Measurements from ENCODE around the gene LCE5A.
A peak's percentile ranks its signal among the peaks of the same experiment; 100 is the strongest.

Gene LCE5A

GRCh38 chr1:152525080-152525641 lies 14.6 kb downstream of the LCE5A start:
- DNase-seq (ENCODE audit: low spot score): no peak
- in situ Hi-C loops (cut with MboI; ENCODE audit: low pct_unique_long_range_greater_than_20kb, low sequenced_read_pairs, unreplicated experiment): no loop called here
- TF ChIP-seq, protein P1, sequence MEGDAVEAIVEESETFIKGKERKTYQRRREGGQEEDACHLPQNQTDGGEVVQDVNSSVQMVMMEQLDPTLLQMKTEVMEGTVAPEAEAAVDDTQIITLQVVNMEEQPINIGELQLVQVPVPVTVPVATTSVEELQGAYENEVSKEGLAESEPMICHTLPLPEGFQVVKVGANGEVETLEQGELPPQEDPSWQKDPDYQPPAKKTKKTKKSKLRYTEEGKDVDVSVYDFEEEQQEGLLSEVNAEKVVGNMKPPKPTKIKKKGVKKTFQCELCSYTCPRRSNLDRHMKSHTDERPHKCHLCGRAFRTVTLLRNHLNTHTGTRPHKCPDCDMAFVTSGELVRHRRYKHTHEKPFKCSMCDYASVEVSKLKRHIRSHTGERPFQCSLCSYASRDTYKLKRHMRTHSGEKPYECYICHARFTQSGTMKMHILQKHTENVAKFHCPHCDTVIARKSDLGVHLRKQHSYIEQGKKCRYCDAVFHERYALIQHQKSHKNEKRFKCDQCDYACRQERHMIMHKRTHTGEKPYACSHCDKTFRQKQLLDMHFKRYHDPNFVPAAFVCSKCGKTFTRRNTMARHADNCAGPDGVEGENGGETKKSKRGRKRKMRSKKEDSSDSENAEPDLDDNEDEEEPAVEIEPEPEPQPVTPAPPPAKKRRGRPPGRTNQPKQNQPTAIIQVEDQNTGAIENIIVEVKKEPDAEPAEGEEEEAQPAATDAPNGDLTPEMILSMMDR (IDR thresholded peaks at IDR 0.05; ENCODE audit: extremely low read depth, insufficient read depth, missing control alignments): no peak

DNA sequence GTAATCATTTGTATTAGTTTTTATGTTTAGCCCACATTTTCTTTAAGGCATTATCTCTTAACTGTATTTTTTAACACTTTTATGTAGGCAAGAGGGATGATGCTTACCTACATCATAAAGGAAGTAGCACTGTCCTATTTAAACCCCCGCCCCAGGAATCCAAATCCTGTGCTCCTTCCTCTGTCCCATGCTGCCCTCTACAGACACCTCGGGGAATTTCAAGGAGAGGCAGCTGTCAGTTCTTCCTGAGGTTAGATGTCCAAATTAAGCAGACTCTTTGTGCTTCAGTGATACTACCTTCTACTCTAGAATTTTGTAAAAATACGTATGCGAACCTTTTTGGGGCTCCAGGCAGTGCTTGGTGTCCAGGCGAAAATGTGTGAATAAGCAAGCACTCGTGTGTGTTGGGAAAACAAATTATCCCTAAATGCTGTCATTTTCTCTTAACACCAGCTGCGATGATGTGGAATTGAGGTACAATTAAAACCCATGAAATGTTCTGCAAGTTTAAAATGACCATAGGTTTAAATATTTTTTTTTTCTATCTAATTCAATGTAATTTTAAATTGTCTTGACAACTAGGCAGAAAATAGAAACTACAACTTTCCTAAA lies 22.8 kb downstream of the LCE5A start:
- no peak for DNase-seq (ENCODE audit: low spot score)
- in situ Hi-C loops (cut with MboI; ENCODE audit: low pct_unique_long_range_greater_than_20kb, low sequenced_read_pairs, unreplicated experiment): no loop called here
- TF ChIP-seq, protein P1 (IDR thresholded peaks at IDR 0.05; ENCODE audit: extremely low read depth, insufficient read depth, missing control alignments): peak; percentile 70

DNA sequence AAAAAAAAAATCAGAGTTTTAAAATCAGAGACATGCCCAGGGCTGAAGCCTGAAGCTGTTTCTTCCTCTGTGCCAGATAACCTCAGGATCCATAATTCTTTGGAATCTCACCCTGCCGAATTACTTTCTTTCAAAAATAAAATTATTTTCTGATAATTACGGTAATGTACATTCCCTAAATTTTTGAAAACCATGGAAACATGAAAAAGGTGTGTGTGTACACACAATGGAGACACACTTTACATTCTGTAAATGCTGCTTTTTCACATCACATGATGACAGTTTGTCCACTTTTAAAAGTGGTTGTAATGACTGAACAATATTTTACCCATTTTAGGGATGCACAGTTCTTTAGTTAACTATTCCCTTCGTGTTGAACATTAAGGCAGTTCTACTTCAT lies 25.2 kb downstream of the LCE5A start:
- TF ChIP-seq, protein P1 (IDR thresholded peaks at IDR 0.05; ENCODE audit: extremely low read depth, insufficient read depth, missing control alignments): no peak
- in situ Hi-C loops (cut with MboI; ENCODE audit: low pct_unique_long_range_greater_than_20kb, low sequenced_read_pairs, unreplicated experiment): no loop called here
- no peak for DNase-seq (ENCODE audit: low spot score)

DNA sequence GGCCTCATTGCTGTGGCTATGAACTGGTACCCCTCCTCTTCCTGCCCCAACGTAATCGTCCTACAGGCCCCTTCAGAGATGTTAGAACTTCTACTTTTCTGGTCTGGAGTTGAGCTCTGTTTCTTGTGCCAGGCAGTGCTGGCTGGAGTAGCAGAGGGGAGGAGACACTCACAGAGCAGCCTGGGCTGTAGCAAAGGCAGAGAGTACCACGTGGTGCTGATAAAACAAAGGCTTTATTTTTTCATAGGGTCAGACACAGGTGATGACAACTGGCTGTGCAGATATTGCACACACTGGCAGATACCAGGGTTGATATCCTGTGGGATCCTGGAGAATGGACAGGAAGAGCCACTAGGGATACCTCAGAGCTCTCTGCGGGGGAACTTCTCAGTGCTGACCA lies 26.9 kb downstream of the LCE5A start:
- in situ Hi-C loops (cut with MboI; ENCODE audit: low pct_unique_long_range_greater_than_20kb, low sequenced_read_pairs, unreplicated experiment): no loop called here
- TF ChIP-seq, protein P1 (IDR thresholded peaks at IDR 0.05; ENCODE audit: extremely low read depth, insufficient read depth, missing control alignments): no peak
- DNase-seq (ENCODE audit: low spot score): no peak

DNA sequence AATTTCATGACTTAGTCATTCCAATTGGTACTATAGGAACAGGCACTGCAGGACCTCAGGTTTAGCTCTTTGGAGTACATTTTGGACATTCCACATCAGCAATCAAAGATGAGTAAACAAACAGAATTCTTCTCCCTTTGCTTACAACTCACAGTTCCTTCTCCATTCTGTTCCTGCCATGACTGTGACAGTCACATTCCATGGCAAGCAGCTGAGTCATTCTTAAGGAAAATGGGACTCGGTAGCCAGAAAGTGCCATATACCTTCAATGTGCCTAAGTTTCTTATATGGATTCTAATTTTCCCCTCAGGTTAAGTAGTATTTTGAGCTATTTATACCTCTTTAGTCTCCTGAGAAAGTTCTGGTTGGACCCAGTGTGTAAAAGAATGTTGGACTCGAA lies 29.3 kb downstream of the LCE5A start:
- TF ChIP-seq, protein P1 (IDR thresholded peaks at IDR 0.05; ENCODE audit: extremely low read depth, insufficient read depth, missing control alignments): no peak
- no peak for DNase-seq (ENCODE audit: low spot score)
- in situ Hi-C loops (cut with MboI; ENCODE audit: low pct_unique_long_range_greater_than_20kb, low sequenced_read_pairs, unreplicated experiment): no loop called here

- TF ChIP-seq, protein P1 (IDR thresholded peaks at IDR 0.05; ENCODE audit: extremely low read depth, insufficient read depth, missing control alignments): peak; percentile 38
- no peak for DNase-seq (ENCODE audit: low spot score)
- in situ Hi-C loops (cut with MboI; ENCODE audit: low pct_unique_long_range_greater_than_20kb, low sequenced_read_pairs, unreplicated experiment): no loop called here
Measured at GRCh38 chr1:152543820-152544219, 33.2 kb downstream of the LCE5A start.
